C1 segment of cervical spinal cord (tissue), 14 donors: ENCODE measurements around the gene SP140.
"Not testable (repeated sequence)": the region's sequence is repeated elsewhere in the genome, so short reads cannot be mapped to it uniquely, and the experiment has no call there.

Source experiments
- DNase-seq, 14 donors: peaks; one replicate each; lab custom pipeline; 2025; lab: John Stamatoyannopoulos, UW

Gene SP140

GRCh38 chr2:230224458-230224857, 1.1 kb upstream of the SP140 start:
- no peak for DNase-seq

GRCh38 chr2:230226051-230226551, 565 bp downstream of the SP140 start:
- DNase-seq, result no peak

DNA sequence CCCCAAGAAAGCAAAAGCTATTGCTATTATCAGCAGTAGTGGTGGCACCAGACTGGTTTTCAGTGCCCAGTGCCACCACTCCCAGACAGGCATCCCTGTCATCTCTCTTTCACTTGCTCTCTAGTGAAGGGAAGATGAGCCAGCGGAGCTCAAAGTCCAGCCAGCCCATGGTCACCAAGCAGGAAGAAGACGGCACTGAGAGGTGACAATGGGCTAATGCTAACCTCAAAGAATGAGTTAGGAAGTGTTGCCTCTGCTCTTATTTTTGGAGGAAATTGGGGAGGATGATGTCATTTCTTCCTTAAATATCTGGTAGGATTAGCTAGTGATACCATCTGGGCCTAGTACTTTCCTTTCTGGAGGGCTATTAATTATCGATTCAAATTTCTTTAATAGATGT, 1.7 kb downstream of the SP140 start:
- no peak for DNase-seq

DNA sequence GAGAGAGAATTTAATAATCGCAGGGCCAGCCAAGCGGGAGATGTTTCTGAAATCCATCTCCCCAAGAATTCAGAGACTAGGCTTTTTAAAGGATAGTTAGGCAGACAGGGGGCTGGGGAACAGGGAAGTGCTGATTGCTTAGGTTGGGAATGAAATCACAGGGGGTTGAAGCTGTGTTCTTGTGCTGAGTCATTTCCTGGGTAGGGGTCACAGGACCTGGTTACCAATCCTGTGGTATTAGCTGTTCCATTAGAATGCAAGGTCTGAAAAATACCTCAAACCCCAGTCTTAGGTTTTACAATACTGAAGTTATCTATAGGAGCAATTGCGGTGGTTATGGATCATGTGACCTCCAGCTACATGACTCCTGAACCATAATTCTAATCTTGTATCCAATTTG, 4.6 kb downstream of the SP140 start:
- DNase-seq, result no peak

GRCh38 chr2:230230496-230231200, 5.1 kb downstream of the SP140 start:
- DNase-seq, result no peak

DNA sequence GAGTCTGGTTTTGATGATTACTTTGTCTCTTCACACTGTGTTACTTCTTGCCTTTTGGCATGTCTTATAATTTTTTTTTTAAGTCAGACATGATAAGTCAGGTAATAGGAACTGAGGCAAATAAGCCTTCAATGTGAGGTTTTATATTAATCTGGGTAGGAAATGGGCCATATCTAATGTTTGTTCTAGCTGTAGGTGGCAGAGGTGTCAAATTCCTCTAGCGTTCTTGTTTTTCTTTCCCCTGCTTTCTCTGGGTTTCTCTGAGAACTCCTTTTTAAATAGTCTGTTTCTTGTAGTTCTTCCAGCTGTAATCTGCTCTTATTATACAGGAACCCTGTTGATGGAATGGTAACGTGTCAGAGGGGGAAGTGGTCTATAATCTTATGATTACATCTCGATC, 5.7 kb downstream of the SP140 start:
- DNase-seq, result no peak

DNA sequence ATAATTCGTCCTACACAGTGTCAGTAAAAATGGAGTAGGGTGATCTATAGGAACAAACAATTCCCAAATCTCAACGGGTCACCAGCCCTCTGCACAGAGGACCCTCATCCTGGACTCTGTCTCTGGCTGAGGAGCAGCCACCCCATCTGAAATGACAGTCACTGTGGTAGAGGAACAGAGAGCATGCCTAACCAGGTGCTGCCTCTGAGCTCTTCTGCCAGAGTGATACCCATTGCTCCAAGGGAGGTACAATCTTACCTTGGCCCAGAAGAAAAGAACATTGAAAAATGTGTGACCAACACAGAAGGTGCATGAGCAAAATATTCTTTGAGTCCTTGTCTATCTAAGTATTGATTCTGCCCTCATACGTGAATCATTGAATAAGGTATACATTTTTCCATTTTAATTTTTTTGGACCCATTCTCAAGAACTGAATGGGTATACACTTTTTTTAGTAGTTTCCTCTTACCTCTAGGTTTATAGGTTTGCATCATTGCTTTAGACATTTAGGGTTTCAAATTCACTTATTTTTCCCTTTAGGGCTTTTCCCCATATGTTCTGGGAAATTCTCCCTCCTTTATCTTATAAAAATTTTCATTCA, 8.7 kb downstream of the SP140 start:
- DNase-seq, result no peak

DNA sequence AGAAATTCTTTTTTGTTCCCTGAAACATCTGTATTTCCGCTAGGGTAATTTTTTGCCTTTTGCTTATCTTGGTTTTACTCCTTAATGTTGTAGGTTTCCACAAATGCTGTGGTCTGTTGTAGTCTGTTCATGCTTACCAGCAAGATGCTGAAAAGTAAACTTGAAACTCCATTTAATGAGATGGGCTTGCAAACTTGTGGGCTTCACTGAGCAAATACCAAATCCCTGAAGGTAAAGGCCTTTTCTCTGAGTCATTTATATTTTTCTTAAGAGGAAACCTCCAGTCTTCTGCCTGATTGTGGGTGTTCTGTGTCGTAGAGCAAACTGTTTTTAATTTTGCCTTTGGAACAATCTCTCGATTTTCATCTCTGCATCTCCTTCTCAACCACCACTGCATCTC, 9.3 kb downstream of the SP140 start:
- no peak for DNase-seq

DNA sequence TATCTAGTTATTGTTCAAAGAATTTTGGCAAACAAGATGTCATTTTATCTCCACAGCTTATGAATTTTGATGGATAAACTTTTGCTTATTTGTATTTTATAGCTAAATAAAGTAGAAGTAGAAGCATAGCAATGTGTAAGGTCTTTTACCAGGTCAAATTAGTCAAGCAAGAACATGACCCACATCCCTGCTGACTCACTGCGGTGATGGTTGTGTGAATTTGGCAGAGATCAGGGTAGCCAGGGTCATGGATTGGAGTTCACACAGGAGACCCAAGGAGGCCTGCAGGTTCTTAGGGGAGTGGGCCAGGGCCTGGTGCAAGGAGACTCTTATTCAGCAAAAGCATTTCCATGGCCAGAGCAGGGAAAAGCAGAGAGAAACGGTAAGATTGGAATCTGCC, 18.7 kb downstream of the SP140 start:
- no peak for DNase-seq

GRCh38 chr2:230246206-230246605, 20.7 kb downstream of the SP140 start:
- no peak for DNase-seq

GRCh38 chr2:230250231-230250630, 24.7 kb downstream of the SP140 start:
- DNase-seq, result no peak

GRCh38 chr2:230254152-230254881, 28.8 kb downstream of the SP140 start:
- no peak for DNase-seq

DNA sequence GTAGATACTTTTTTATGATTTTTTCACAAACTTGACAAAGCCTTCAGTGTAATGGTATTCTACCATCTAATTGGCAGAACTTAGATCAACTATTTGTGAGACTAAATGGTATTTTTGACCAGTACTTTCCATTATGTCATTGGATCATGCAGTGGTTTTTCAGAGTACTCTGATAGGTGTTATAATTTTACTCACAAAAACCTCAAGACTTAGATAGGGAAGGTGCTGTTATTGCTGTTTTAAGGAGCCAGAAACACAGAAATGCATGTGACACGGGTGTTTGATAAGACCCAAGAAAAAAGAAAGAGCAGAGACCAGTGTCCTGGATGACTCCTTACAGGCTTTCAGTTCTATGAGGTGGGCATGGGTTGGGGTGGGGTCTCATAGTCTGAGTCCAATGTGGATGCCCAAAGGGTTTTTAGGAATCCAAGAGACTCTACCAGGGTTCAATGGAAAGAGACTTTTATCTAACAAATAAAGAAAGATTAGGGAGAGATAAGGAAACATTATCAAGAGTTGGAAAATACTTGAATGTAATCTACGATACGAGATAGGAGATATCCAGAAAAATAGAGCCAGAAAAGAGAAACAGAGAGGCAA, 31.3 kb downstream of the SP140 start:
- no peak for DNase-seq

DNA sequence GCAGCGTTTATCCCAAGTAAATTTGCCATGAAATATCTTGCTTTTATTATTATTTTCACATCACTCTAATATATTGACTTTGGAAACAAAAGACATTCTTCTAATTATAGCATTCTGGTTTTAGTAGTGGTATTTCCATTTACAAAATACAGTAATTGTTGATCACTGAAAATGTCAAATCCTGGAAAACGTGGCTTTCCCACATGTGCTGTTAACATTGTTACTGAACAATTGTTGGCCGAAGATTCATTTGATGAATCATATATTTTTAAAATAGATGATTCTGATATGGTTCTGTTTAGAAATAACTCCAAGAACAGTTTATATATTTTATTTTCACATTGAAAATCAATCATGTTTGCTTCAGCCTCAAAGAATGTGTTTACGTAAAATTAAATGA, 32.9 kb downstream of the SP140 start:
- DNase-seq, result no peak

DNA sequence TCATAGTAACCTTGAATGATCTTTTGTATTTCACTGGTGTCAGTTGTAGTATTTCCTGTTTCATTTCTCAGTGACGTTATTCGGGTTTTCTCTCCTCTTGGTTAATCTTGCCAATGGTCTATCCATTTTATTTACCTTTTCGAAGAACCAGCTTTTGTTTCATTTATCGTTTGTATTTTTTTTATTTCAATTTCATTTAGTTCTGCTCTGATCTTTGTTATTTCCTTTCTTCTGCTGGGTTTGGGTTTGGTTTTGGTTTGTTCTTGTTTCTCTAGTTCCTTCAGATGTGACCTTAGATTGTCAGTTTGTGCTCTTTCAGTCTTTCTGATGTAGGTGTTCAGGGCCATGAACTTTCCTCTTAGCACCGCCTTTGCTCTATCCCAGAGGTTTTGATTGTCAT, 36.7 kb downstream of the SP140 start:
- no peak for DNase-seq

- DNase-seq, result not testable (repeated sequence)
Observed at GRCh38 chr2:230264945-230265344, 39.4 kb downstream of the SP140 start.

DNA sequence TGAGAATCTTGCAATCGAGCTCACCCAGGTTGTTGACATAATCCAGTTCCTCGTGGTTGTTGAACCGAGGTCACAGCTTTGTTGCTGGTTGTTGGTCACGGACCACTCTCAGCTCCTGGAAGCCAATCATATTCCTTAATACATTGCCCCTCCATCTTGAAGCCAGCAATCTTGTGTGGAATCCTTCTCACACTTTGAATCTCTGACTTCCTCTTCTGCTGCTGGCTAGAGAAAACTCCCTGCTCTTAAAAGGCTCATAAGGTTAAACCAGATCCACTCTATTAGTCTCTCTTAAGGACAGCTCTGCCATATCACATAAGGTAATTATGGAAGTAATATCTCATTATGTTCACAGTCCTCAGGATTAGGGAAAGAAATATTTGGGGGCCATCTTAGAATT, 41.1 kb downstream of the SP140 start:
- DNase-seq, result no peak

DNA sequence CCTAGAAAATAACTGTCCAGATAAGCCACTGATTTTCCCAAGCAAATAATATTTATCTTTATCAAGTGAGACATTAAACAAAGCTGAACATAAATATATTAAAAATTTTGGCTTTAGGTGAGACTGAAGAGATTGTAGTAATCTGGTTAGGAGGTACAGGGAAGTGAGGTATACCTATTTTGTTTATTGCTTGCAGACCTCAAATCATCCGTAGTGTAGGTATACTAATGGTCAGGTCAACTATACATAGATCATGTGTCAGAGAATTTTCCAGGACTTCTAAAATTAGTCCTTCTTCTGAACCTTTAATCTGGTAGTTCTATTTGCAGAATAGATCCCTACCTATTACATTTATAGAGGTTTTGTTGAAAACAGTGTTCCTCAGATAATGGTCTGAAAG, 41.5 kb downstream of the SP140 start:
- DNase-seq, result no peak

GRCh38 chr2:230267556-230267955, 42.0 kb downstream of the SP140 start:
- no peak for DNase-seq

GRCh38 chr2:230268606-230269243, 43.2 kb downstream of the SP140 start:
- no peak for DNase-seq

DNA sequence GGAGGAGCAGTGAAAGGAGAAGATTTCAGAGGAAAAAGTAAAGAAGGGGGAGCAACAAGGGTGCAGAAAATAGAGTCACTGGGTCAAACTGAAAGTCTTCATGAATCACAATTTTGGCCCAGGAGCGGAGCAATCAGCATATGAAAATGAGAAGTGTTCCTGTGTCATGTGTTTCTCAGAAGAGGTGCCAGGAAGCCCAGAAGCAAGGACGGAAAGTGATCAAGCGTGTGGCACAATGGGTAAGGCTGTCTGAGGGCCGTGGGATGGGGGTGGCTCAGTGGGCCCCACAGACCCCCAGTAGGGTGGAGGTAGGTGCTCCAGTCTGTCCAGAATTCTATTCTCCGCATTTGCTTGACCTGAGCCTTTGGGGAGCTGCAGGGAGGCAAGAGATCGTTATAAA, 44.2 kb downstream of the SP140 start:
- no peak for DNase-seq

- DNase-seq, result no peak
Observed at GRCh38 chr2:230282936-230283335, 57.4 kb downstream of the SP140 start.
